Endothelial cell (in vitro differentiated cells): ENCODE data around the gene NDUFAF8. TPM values are rescaled to one million over a fixed set of nuclear protein-coding genes. Genes with fewer than 3 reads are reported as not detected.

Experiments used
- DNase-seq: peaks from one replicate; pipeline ENCODE4 v3.0.0; 2021; ENCODE audit warnings: low spot score
- H3K27ac Mint-ChIP-seq: one replicate; pipeline ENCODE4 v1.8.0; 2021; ENCODE audit warnings: mixed read lengths, inconsistent platforms; ENCODE audit not compliant: unreplicated experiment
- H3K27me3 Mint-ChIP-seq: one replicate; pipeline ENCODE4 v1.8.0; 2021; ENCODE audit warnings: mild to moderate bottlenecking, moderate library complexity, mixed read lengths, inconsistent platforms; ENCODE audit not compliant: unreplicated experiment
- H3K36me3 Mint-ChIP-seq: one replicate; pipeline ENCODE4 v1.8.0; 2021; ENCODE audit warnings: mild to moderate bottlenecking, low read depth, mixed read lengths, inconsistent platforms; ENCODE audit not compliant: unreplicated experiment
- H3K4me1 Mint-ChIP-seq: one replicate; pipeline ENCODE4 v1.8.0; 2021; ENCODE audit warnings: mild to moderate bottlenecking, mixed read lengths, inconsistent platforms; ENCODE audit not compliant: unreplicated experiment
- H3K4me3 Mint-ChIP-seq: one replicate; pipeline ENCODE4 v1.8.0; 2021; ENCODE audit warnings: mild to moderate bottlenecking, mixed read lengths, inconsistent platforms; ENCODE audit not compliant: unreplicated experiment
- H3K9me3 Mint-ChIP-seq: one replicate; pipeline ENCODE4 v1.8.0; 2021; ENCODE audit warnings: mixed read lengths, inconsistent platforms; ENCODE audit not compliant: unreplicated experiment
- total RNA-seq: library from RNA; stranded (reverse); fragmentation: NEBNext Ultra II Directional; extraction: Animal tissue kit (Norgen Biotek cat#: 25700); gene quantifications from one replicate; pipeline ENCODE4 v1.2.1, GENCODE V29; 2021; ENCODE audit not compliant: unreplicated experiment
- TF ChIP-seq, protein P1 (sequence below): fragments of 200-600 bp; sonication (generic); IDR thresholded peaks from one replicate; pipeline ENCODE4 v1.5.0; 2021; ENCODE audit warnings: antibody characterized with exemption; ENCODE audit not compliant: unreplicated experiment

The NDUFAF8 gene
- total RNA-seq, 1 donor from 2014 or later: 31.2 TPM

DNA sequence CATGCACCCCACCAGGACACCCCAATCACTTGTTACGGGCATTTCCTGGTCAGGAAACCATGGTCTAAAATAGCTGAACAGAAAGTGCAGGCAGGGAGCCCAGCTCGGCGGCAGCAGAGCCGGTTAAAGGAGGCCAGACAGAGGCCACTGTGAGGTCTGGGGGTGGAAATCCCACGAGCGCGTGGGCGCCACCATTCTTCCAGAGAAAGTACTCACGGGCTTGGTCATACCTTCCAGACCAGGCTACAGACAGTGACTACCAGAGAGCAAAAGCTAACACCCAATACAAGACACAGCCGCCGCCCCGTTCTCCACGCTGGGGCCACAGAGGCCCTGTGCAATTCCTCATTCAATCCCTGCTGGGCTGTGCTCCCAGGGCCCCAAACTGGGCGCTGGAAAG lies 28.2 kb upstream of the NDUFAF8 start:
- peaks cover 1% of the 10 kb centered on the region for H3K27me3 Mint-ChIP-seq
- no peaks in the 10 kb centered on the region for H3K4me1 Mint-ChIP-seq
- H3K36me3 Mint-ChIP-seq: no peaks in the 10 kb centered on the region
- DNase-seq: no peak
- H3K27ac Mint-ChIP-seq: no peak overlapping the region
- TF ChIP-seq, protein P1, sequence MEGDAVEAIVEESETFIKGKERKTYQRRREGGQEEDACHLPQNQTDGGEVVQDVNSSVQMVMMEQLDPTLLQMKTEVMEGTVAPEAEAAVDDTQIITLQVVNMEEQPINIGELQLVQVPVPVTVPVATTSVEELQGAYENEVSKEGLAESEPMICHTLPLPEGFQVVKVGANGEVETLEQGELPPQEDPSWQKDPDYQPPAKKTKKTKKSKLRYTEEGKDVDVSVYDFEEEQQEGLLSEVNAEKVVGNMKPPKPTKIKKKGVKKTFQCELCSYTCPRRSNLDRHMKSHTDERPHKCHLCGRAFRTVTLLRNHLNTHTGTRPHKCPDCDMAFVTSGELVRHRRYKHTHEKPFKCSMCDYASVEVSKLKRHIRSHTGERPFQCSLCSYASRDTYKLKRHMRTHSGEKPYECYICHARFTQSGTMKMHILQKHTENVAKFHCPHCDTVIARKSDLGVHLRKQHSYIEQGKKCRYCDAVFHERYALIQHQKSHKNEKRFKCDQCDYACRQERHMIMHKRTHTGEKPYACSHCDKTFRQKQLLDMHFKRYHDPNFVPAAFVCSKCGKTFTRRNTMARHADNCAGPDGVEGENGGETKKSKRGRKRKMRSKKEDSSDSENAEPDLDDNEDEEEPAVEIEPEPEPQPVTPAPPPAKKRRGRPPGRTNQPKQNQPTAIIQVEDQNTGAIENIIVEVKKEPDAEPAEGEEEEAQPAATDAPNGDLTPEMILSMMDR: no peak
- H3K9me3 Mint-ChIP-seq: no peaks in the 10 kb centered on the region
- no peak overlapping the region for H3K4me3 Mint-ChIP-seq

DNA sequence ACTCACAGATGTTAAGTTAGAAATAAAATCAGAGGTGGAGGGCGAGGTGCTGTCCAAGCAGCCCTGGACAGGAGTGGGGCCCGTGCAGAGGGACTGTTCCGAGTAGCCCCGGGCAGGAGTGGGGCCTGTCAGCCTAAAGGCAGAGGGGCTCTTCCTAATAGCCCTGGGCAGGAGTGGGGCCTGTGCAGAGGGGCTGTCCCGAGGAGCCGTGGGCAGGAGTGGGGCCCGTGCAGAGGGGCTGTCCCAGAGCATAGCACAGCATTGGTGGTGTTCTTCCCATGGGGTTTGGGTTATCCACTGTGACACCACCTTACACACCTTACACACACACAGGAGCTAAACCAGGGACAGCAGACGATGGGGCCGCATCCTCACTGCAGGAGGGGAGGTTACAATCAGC lies 26.8 kb upstream of the NDUFAF8 start:
- no peak overlapping the region for H3K4me3 Mint-ChIP-seq
- H3K27ac Mint-ChIP-seq: no peak overlapping the region
- no peaks in the 10 kb centered on the region for H3K36me3 Mint-ChIP-seq
- peaks cover 4% of the 10 kb centered on the region for H3K27me3 Mint-ChIP-seq
- TF ChIP-seq, protein P1: no peak
- no peaks in the 10 kb centered on the region for H3K9me3 Mint-ChIP-seq
- DNase-seq: no peak
- peaks cover 5% of the 10 kb centered on the region for H3K4me1 Mint-ChIP-seq

DNA sequence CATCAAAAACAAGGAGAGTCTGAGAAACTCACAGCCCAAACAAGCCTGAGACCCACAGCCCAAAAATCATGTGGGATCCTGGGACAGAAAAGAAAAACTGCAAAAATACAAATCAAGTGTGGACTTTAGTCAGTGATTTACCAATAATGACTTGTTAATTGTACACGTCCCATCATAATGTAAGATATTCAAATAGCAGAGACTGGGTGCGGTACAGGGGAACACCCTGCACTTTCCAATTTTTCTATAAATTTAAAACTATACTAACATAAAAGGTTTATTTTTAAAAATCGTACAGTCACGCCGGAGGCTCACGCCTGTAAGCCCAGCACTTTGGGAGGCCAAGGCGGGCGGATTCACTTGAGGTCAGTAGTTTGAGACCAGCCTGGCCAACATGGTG lies 25.1 kb upstream of the NDUFAF8 start:
- DNase-seq: no peak
- no peak overlapping the region for H3K4me3 Mint-ChIP-seq
- no peak overlapping the region for H3K27ac Mint-ChIP-seq
- no peaks in the 10 kb centered on the region for H3K9me3 Mint-ChIP-seq
- peaks cover 6% of the 10 kb centered on the region for H3K27me3 Mint-ChIP-seq
- TF ChIP-seq, protein P1: no peak
- H3K4me1 Mint-ChIP-seq: peaks cover 5% of the 10 kb centered on the region
- no peaks in the 10 kb centered on the region for H3K36me3 Mint-ChIP-seq

DNA sequence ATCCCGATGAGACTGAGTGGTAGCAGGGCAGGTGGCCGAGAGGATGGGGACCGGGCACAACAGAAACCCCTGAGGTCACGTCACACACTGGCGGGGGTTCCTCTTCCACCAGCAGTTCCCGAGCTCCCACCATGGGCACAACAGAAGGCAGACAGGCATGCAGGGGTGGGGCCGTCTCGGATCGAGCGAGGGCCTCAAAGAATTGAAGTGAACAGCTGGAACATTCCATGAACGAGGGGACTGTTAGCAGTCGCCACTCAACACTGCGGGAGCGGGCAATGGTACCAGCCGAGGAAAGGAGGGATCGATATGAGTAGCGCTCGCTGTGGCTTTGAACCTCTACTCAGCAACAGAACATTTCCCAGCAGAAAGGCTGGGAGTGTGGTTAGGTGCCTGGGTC lies 21.6 kb upstream of the NDUFAF8 start:
- peaks cover 5% of the 10 kb centered on the region for H3K4me1 Mint-ChIP-seq
- no peak for DNase-seq
- peaks cover 4% of the 10 kb centered on the region for H3K27me3 Mint-ChIP-seq
- TF ChIP-seq, protein P1: no peak
- no peaks in the 10 kb centered on the region for H3K36me3 Mint-ChIP-seq
- H3K9me3 Mint-ChIP-seq: no peaks in the 10 kb centered on the region
- peak overlapping the region; percentile 18 for H3K27ac Mint-ChIP-seq
- no peak overlapping the region for H3K4me3 Mint-ChIP-seq

DNA sequence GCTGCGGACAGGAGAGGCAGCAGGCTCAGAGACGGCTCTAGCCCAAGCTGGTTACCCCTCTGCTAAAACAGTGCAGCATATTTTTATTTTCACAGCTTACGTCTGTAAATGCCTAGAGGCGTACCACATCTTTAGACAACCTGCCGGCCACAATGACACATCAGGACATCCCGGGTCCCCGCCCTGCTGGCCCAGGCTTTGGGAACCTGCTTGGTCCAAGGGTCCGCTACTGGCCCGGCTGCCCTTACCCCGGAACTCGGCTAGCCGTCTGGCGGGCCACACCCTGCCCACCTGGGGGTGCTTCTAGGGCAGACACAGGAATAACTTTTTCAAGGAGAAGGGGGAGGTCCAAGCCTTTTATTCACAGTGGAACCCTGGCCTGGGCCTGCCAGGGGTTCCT lies 20.7 kb upstream of the NDUFAF8 start:
- Mint-ChIP-seq H3K9me3 (no peaks in the 10 kb centered on the region), H3K4me3 (no peak overlapping the region), H3K27ac (no peak overlapping the region), H3K4me1 (peaks cover 6% of the 10 kb centered on the region), H3K36me3 (peaks cover 1% of the 10 kb centered on the region), H3K27me3 (peaks cover 4% of the 10 kb centered on the region)
- TF ChIP-seq, protein P1: no peak
- DNase-seq: no peak
